Measurements from ENCODE around the gene RCN2.

Gene RCN2

GRCh38 chr15:76961268-76962011 is 29.9 kb downstream of the RCN2 start:
- TF ChIP-seq ZBTB7A (IDR thresholded peaks at IDR 0.05; ENCODE audit: low read depth) (no peak), EGR1 (IDR thresholded peaks at IDR 0.05) (no peak), RAD21 (IDR thresholded peaks at IDR 0.05; ENCODE audit: low read depth) (no peak), USF1 (IDR thresholded peaks at IDR 0.05) (no peak), YY1 (IDR thresholded peaks at IDR 0.05; ENCODE audit: low read depth) (no peak), EP300 (IDR thresholded peaks at IDR 0.05; ENCODE audit: borderline replicate concordance) (no peak), CREB1 (IDR thresholded peaks at IDR 0.05; ENCODE audit: low read depth) (no peak), REST (IDR thresholded peaks at IDR 0.05; ENCODE audit: low read depth) (no peak), CEBPB (IDR thresholded peaks at IDR 0.05) (no peak), NFIC (IDR thresholded peaks at IDR 0.05) (no peak)

- TF ChIP-seq RAD21 (IDR thresholded peaks at IDR 0.05; ENCODE audit: low read depth): no peak
- no peak for TF ChIP-seq EGR1 (IDR thresholded peaks at IDR 0.05)
- no peak for TF ChIP-seq TEAD4 (IDR thresholded peaks at IDR 0.05)
- no peak for TF ChIP-seq YY1 (IDR thresholded peaks at IDR 0.05; ENCODE audit: low read depth)
- no peak for TF ChIP-seq FOXM1 (IDR thresholded peaks at IDR 0.05; ENCODE audit: borderline replicate concordance, low read depth)
- TF ChIP-seq TAF1 (IDR thresholded peaks at IDR 0.05; ENCODE audit: low read depth): no peak
- TF ChIP-seq NFIC (IDR thresholded peaks at IDR 0.05): no peak
- no peak for TF ChIP-seq MAX (IDR thresholded peaks at IDR 0.05)
- TF ChIP-seq REST (IDR thresholded peaks at IDR 0.05; ENCODE audit: low read depth): no peak
- TF ChIP-seq CEBPB (IDR thresholded peaks at IDR 0.05): no peak
- no peak for TF ChIP-seq CREB1 (IDR thresholded peaks at IDR 0.05; ENCODE audit: low read depth)
- TF ChIP-seq ZBTB7A (IDR thresholded peaks at IDR 0.05; ENCODE audit: low read depth): no peak
- TF ChIP-seq USF1 (IDR thresholded peaks at IDR 0.05): no peak
- TF ChIP-seq TCF12 (IDR thresholded peaks at IDR 0.05; ENCODE audit: low read depth): no peak
- no peak for TF ChIP-seq EP300 (IDR thresholded peaks at IDR 0.05; ENCODE audit: borderline replicate concordance)
These were observed 30.9 kb downstream of the RCN2 start for GRCh38 chr15:76962337-76963013.

- TF ChIP-seq NFIC (IDR thresholded peaks at IDR 0.05) (no peak), REST (IDR thresholded peaks at IDR 0.05; ENCODE audit: low read depth) (no peak), RAD21 (IDR thresholded peaks at IDR 0.05; ENCODE audit: low read depth) (no peak)
These were observed 32.0 kb downstream of the RCN2 start for GRCh38 chr15:76963596-76963995.

GRCh38 chr15:76964157-76964556 is 32.6 kb downstream of the RCN2 start:
- TF ChIP-seq NFIC (IDR thresholded peaks at IDR 0.05) (no peak), CEBPB (IDR thresholded peaks at IDR 0.05) (no peak), MAX (IDR thresholded peaks at IDR 0.05) (no peak), REST (IDR thresholded peaks at IDR 0.05; ENCODE audit: low read depth) (no peak), CREB1 (IDR thresholded peaks at IDR 0.05; ENCODE audit: low read depth) (no peak), EP300 (IDR thresholded peaks at IDR 0.05; ENCODE audit: borderline replicate concordance) (no peak), EGR1 (IDR thresholded peaks at IDR 0.05) (no peak), USF1 (IDR thresholded peaks at IDR 0.05) (no peak), TEAD4 (IDR thresholded peaks at IDR 0.05) (no peak), TAF1 (IDR thresholded peaks at IDR 0.05; ENCODE audit: low read depth) (no peak), RAD21 (IDR thresholded peaks at IDR 0.05; ENCODE audit: low read depth) (no peak), FOXM1 (IDR thresholded peaks at IDR 0.05; ENCODE audit: borderline replicate concordance, low read depth) (no peak), TCF12 (IDR thresholded peaks at IDR 0.05; ENCODE audit: low read depth) (no peak), YY1 (IDR thresholded peaks at IDR 0.05; ENCODE audit: low read depth) (no peak)

All from Ishikawa (cell line).